CD8-positive, alpha-beta memory T cell (primary cell): ENCODE results near the gene CYGB. TPM values are rescaled to one million over a fixed set of nuclear protein-coding genes. Genes with fewer than 3 reads are reported as not detected.
A peak's percentile ranks its signal among the peaks of the same experiment; 100 is the strongest.

Experiments used
- CTCF ChIA-PET: fragments of 350-600 bp; sonication (Branson Sonifier 250); formaldehyde crosslinking; loops from one replicate; lab custom pipeline; 2021; ENCODE audit warnings: antibody characterized with exemption; lab: Charles Lee
- POLR2A ChIA-PET: fragments of 350-600 bp; sonication (Branson Sonifier 250); formaldehyde crosslinking; loops from one replicate; lab custom pipeline; 2021; ENCODE audit warnings: antibody characterized with exemption; lab: Charles Lee
- DNase-seq, 5 donors: peaks; one replicate each; pipeline versions ENCODE4 v3.0.0 to v3.0.0-alpha.2; 2020 to 2022; ENCODE audit warnings: mixed read lengths in 1 of 5
- H3K27ac ChIP-seq: one replicate; pipeline ENCODE4 v1.7.0; 2013; ENCODE audit warnings: low read depth, mild to moderate bottlenecking, low read length, moderate library complexity
- H3K27me3 ChIP-seq: 2 replicates; pipeline ENCODE4 v1.7.0; 2013; ENCODE audit warnings: low read length, mild to moderate bottlenecking; ENCODE audit not compliant: insufficient read depth, poor library complexity, severe bottlenecking
- H3K36me3 ChIP-seq: 2 replicates; pipeline ENCODE4 v1.7.0; 2013; ENCODE audit warnings: mild to moderate bottlenecking, low read length, moderate library complexity; ENCODE audit not compliant: insufficient read depth
- H3K4me1 ChIP-seq: 2 replicates; pipeline ENCODE4 v1.7.0; 2013; ENCODE audit warnings: mild to moderate bottlenecking, low read length, moderate library complexity; ENCODE audit not compliant: insufficient read depth
- H3K4me3 ChIP-seq: 2 replicates; pipeline ENCODE4 v1.7.0; 2013; ENCODE audit warnings: mild to moderate bottlenecking, low read length
- H3K9me3 ChIP-seq: 2 replicates; pipeline ENCODE4 v1.7.0; 2013; ENCODE audit warnings: mild to moderate bottlenecking, low read length
- H3K27ac Mint-ChIP-seq, 8 donors: one replicate each; pipeline ENCODE4 v1.8.0; 2020 to 2021; ENCODE audit warnings: mixed read lengths in 8 of 8, mild to moderate bottlenecking in 6 of 8, inconsistent platforms in 3 of 8, moderate library complexity in 3 of 8
- H3K27me3 Mint-ChIP-seq, 2 donors: one replicate each; pipeline ENCODE4 v1.8.0; 2020 to 2021; ENCODE audit warnings: mixed read lengths in 2 of 2, mild to moderate bottlenecking in 1 of 2, moderate library complexity in 1 of 2
- H3K36me3 Mint-ChIP-seq, 3 donors: one replicate each; pipeline ENCODE4 v1.8.0; 2020 to 2021; ENCODE audit warnings: mixed read lengths in 3 of 3, inconsistent platforms in 1 of 3, mild to moderate bottlenecking in 1 of 3
- H3K4me1 Mint-ChIP-seq, 3 donors: one replicate each; pipeline ENCODE4 v1.8.0; 2020 to 2021; ENCODE audit warnings: mixed read lengths in 3 of 3, inconsistent platforms in 1 of 3, mild to moderate bottlenecking in 1 of 3
- H3K4me3 Mint-ChIP-seq, 7 donors: one replicate each; pipeline ENCODE4 v1.8.0; 2020 to 2021; ENCODE audit warnings: mixed read lengths in 7 of 7, mild to moderate bottlenecking in 6 of 7, moderate library complexity in 4 of 7, inconsistent platforms in 2 of 7
- H3K9me3 Mint-ChIP-seq, 5 donors: one replicate each; pipeline ENCODE4 v1.8.0; 2020 to 2022; ENCODE audit warnings: mixed read lengths in 5 of 5, mild to moderate bottlenecking in 3 of 5, moderate library complexity in 2 of 5, inconsistent platforms in 1 of 5
- polyA plus RNA-seq: library from polyadenylated mRNA; unstranded; fragments of 300-500 nt; fragmentation: Illumina TruSeq; gene quantifications from one replicate; pipeline ENCODE4 v1.2.3, GENCODE V29; 2021
- total RNA-seq, 2 experiments: library from RNA; stranded (reverse); gene quantifications; one replicate each; pipeline ENCODE4 v1.2.3, GENCODE V29; 2021

The CYGB gene
- total and polyA plus RNA-seq, 3 experiments from 2014 or later, result 0.23 TPM; not detected in 2

DNA sequence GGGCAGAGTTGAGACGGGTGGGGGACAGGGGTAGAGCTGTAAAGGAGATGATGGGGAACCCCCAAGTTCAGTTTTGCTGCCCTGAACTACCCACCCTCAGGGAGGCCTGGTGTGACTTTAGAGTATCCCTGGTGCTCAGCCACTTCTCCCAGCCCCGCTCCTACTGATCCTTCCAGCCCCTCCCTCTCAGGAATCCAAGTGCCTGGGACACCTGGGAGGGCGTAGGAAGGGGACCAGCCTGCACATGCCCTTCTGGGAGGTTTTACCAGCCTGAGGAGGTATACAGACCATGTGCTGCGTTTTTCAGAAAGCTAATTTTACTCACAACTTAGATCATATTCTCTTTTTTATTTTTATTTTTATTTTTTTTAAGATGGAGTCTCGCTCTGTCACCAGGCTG is 44.0 kb upstream of the CYGB start:
- ChIA-PET POLR2A (interaction anchor here (0.6 kb wide), 1 partner anchor 10 kb away, joined by 3 read pairs; no protein-coding TSS in a partner anchor), CTCF (interaction anchor here (1.5 kb wide), 1 partner anchor 42 kb away, joined by 3 read pairs; no protein-coding TSS in a partner anchor)

DNA sequence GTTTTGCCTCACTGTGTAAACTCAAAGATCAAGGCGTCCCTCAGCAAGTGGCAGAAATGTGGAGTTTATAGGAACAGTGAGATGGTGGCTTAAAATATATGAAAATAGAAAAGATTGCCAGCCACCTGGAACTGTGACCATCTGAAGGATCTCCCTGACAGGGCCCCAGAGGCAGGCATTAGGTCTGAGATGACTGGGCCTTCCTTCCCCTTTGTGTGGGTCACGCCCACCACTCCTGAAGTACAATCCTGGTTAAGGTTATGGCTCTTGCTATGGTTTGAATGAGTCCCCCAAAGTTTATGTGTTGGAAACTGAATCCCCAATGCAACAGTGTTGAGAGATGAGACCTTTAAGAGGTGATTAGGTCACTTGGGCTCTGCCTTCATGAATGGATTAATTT is 41.8 kb upstream of the CYGB start:
- no peak overlapping the region for H3K4me3 Mint-ChIP-seq
- Histone ChIP-seq H3K4me1 (no peaks in the 10 kb centered on the region), H3K36me3 (no peaks in the 10 kb centered on the region), H3K27me3 (peaks cover 2% of the 10 kb centered on the region), H3K4me3 (no peak overlapping the region), H3K27ac (no peak overlapping the region), H3K9me3 (no peaks in the 10 kb centered on the region)
- H3K4me1 Mint-ChIP-seq, result peaks cover 0 to 3% (median 0%) of the 10 kb centered on the region in 3 donors
- CTCF ChIA-PET, result no interaction called here
- POLR2A ChIA-PET, result no interaction called here
- H3K27ac Mint-ChIP-seq, result peak overlapping the region in 1 of 8 donors; percentile 47
- no peak for DNase-seq
- H3K27me3 Mint-ChIP-seq, result peaks cover 7 to 8% of the 10 kb centered on the region in 2 donors
- H3K9me3 Mint-ChIP-seq, result no peaks in the 10 kb centered on the region
- no peaks in the 10 kb centered on the region for H3K36me3 Mint-ChIP-seq

More for the DNA sequence above, 44.0 kb upstream of the CYGB start:
- peaks cover 13% of the 10 kb centered on the region for H3K27me3 ChIP-seq
- peaks cover 11 to 15% of the 10 kb centered on the region in 2 donors for H3K27me3 Mint-ChIP-seq
- H3K27ac Mint-ChIP-seq, result peak overlapping the region in 1 of 8 donors; percentile 54
- peaks cover 4% of the 10 kb centered on the region for H3K4me1 ChIP-seq
- H3K4me3 Mint-ChIP-seq, result no peak overlapping the region
- H3K4me1 Mint-ChIP-seq, result peaks cover 0 to 14% (median 5%) of the 10 kb centered on the region in 3 donors
- H3K4me3 ChIP-seq, result no peak overlapping the region
- no peaks in the 10 kb centered on the region for H3K9me3 ChIP-seq
- no peaks in the 10 kb centered on the region for H3K36me3 Mint-ChIP-seq
- no peaks in the 10 kb centered on the region for H3K36me3 ChIP-seq
- no peaks in the 10 kb centered on the region for H3K9me3 Mint-ChIP-seq
- DNase-seq, result no peak
- H3K27ac ChIP-seq, result no peak overlapping the region

GRCh38 chr17:76578376-76578775 is 40.9 kb upstream of the CYGB start:
- Histone ChIP-seq H3K27me3 (no peaks in the 10 kb centered on the region), H3K36me3 (no peaks in the 10 kb centered on the region), H3K27ac (no peak overlapping the region), H3K4me1 (no peaks in the 10 kb centered on the region), H3K9me3 (no peaks in the 10 kb centered on the region), H3K4me3 (no peak overlapping the region)
- Mint-ChIP-seq H3K9me3 (no peaks in the 10 kb centered on the region), H3K36me3 (no peaks in the 10 kb centered on the region), H3K4me3 (no peak overlapping the region), H3K27ac (peak overlapping the region in 2 of 8 donors; percentile 14 to 23), H3K4me1 (no peaks in the 10 kb centered on the region), H3K27me3 (peaks cover 2 to 3% of the 10 kb centered on the region in 2 donors)
- DNase-seq, result no peak
- POLR2A ChIA-PET, result interaction anchor here (0.7 kb wide), 1 partner anchor 28 kb away, joined by 3 read pairs; no protein-coding TSS in a partner anchor
- CTCF ChIA-PET, result no interaction called here

DNA sequence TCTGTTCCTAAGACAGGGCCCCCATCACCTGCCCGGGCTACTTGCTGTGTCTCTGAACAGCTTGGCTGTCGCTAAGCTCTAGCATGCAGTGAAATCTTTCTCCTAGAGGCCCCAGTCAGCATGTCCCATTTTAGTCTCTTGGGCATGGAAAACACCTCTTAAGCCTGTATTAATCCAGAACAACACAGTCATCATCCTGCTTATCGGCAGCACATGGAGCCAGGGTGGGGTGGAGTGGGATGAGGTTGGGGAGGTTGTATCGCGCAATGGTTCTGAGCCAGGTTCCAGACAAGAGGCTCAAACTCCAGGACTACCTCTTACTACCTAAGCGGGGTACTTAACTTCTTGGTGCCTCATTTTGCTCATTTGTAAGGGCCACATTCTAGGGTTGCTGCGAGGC is 40.4 kb upstream of the CYGB start:
- no peaks in the 10 kb centered on the region for H3K9me3 ChIP-seq
- POLR2A ChIA-PET, result interaction anchor here (0.7 kb wide), 1 partner anchor 27 kb away, joined by 3 read pairs; no protein-coding TSS in a partner anchor

DNA sequence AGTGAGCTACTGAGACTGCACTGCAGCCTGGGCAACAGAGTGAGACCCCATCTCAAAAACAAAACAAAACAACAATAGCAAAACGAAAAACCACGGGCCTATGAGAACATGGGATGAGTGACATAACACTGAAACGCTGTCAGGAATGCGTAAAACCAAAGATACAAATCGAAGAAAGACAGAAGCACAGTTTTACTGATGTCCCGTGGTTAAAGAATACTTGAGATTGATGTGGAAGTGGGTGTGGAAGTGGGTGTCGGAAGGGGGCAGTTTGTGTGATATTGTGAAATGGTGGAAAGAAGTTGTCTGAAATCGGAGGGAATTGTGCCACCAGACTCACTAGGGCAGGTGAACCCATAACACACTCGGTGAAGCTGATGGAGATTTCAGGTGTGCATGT is 38.7 kb upstream of the CYGB start:
- H3K27me3 Mint-ChIP-seq, result no peaks in the 10 kb centered on the region
- Histone ChIP-seq H3K9me3 (no peaks in the 10 kb centered on the region), H3K36me3 (no peaks in the 10 kb centered on the region), H3K27me3 (no peaks in the 10 kb centered on the region), H3K4me3 (no peak overlapping the region), H3K27ac (no peak overlapping the region), H3K4me1 (no peaks in the 10 kb centered on the region)
- no peaks in the 10 kb centered on the region for H3K9me3 Mint-ChIP-seq
- H3K4me1 Mint-ChIP-seq, result no peaks in the 10 kb centered on the region
- H3K4me3 Mint-ChIP-seq, result no peak overlapping the region
- POLR2A ChIA-PET, result no interaction called here
- H3K27ac Mint-ChIP-seq, result no peak overlapping the region
- CTCF ChIA-PET, result interaction anchor here (1.3 to 3.0 kb wide), 2 partner anchors 18 to 53 kb away, joined by 3 to 7 read pairs; no protein-coding TSS in a partner anchor
- DNase-seq, result no peak
- no peaks in the 10 kb centered on the region for H3K36me3 Mint-ChIP-seq

More for the DNA sequence above, 40.4 kb upstream of the CYGB start:
- no peak overlapping the region for H3K27ac ChIP-seq
- H3K27me3 ChIP-seq, result no peaks in the 10 kb centered on the region
- H3K4me1 ChIP-seq, result no peaks in the 10 kb centered on the region
- Mint-ChIP-seq H3K4me3 (no peak overlapping the region), H3K27me3 (peaks cover 0 to 3% of the 10 kb centered on the region in 2 donors), H3K9me3 (no peaks in the 10 kb centered on the region), H3K4me1 (no peaks in the 10 kb centered on the region), H3K36me3 (no peaks in the 10 kb centered on the region), H3K27ac (peak overlapping the region in 2 of 8 donors; percentile 23 to 70)
- CTCF ChIA-PET, result no interaction called here
- H3K4me3 ChIP-seq, result no peak overlapping the region
- no peak for DNase-seq
- no peaks in the 10 kb centered on the region for H3K36me3 ChIP-seq

DNA sequence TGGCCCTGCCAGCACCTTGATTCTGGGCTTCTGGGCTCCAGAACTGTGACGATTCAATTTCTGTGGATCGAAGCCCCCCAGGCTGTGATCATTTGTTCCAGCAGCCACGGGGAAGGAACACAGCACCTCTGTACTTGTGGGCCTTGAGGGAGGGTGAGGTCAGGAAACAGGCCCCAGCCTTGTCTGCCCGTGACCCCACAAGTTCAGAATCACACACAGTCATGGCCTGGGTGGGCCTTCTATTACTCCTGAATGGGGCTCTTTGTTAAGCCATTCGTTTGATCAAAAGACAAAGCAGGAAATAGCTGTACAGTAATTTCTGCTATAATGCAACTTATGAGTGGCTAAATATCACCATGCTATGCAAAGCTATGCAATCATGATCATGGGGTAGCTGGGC is 38.1 kb upstream of the CYGB start:
- H3K36me3 Mint-ChIP-seq, result no peaks in the 10 kb centered on the region
- no peak for DNase-seq
- Histone ChIP-seq H3K9me3 (no peaks in the 10 kb centered on the region), H3K27ac (no peak overlapping the region), H3K27me3 (no peaks in the 10 kb centered on the region), H3K4me3 (no peak overlapping the region), H3K36me3 (no peaks in the 10 kb centered on the region), H3K4me1 (no peaks in the 10 kb centered on the region)
- no peaks in the 10 kb centered on the region for H3K9me3 Mint-ChIP-seq
- no peaks in the 10 kb centered on the region for H3K27me3 Mint-ChIP-seq
- H3K27ac Mint-ChIP-seq, result no peak overlapping the region
- no peak overlapping the region for H3K4me3 Mint-ChIP-seq
- H3K4me1 Mint-ChIP-seq, result no peaks in the 10 kb centered on the region
- CTCF ChIA-PET, result interaction anchor here (0.9 to 3.0 kb wide), 3 partner anchors 17 to 106 kb away, joined by 3 to 7 read pairs (median 3); no protein-coding TSS in a partner anchor
- POLR2A ChIA-PET, result no interaction called here

DNA sequence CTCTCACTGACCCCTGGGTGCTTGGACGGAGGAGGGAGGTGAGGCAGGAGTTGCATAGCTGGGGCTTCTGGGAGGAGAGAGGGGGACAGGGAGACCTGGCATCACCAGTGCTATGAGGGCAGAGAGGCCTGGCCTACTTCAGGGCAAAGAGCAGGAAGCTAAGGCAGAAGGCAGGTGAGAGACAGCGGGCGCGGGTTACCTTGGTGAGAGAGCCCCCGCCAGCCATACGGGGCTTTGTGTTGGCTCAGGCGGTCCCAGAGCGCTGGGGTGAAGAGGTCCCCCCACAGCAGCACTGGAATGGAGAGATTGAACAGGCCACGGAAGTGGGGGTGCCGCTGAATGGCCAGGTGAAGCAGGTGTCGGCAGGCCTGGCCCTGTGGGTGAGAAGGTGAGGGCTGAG is 36.7 kb upstream of the CYGB start:
- Mint-ChIP-seq H3K27me3 (no peaks in the 10 kb centered on the region), H3K36me3 (no peaks in the 10 kb centered on the region), H3K4me1 (no peaks in the 10 kb centered on the region), H3K27ac (peak overlapping the region in 2 of 8 donors; percentile 21 to 50), H3K4me3 (no peak overlapping the region), H3K9me3 (no peaks in the 10 kb centered on the region)
- no peaks in the 10 kb centered on the region for H3K9me3 ChIP-seq
- H3K4me3 ChIP-seq, result no peak overlapping the region
- H3K4me1 ChIP-seq, result no peaks in the 10 kb centered on the region
- no peak overlapping the region for H3K27ac ChIP-seq
- ChIA-PET CTCF (interaction anchor here (3.0 kb wide), 1 partner anchor 16 kb away, joined by 7 read pairs; no protein-coding TSS in a partner anchor), POLR2A (no interaction called here)
- H3K36me3 ChIP-seq, result no peaks in the 10 kb centered on the region
- DNase-seq, result no peak
- H3K27me3 ChIP-seq, result no peaks in the 10 kb centered on the region

- Mint-ChIP-seq H3K27me3 (no peaks in the 10 kb centered on the region), H3K4me1 (peaks cover 5 to 7% (median 5%) of the 10 kb centered on the region in 3 donors), H3K27ac (peak overlapping the region in 1 of 8 donors; percentile 79), H3K9me3 (no peaks in the 10 kb centered on the region), H3K4me3 (no peak overlapping the region), H3K36me3 (no peaks in the 10 kb centered on the region)
- POLR2A ChIA-PET, result interaction anchor here (1.0 kb wide), 1 partner anchor 12 kb away, joined by 4 read pairs; no protein-coding TSS in a partner anchor
- Histone ChIP-seq H3K27me3 (no peaks in the 10 kb centered on the region), H3K27ac (no peak overlapping the region), H3K9me3 (no peaks in the 10 kb centered on the region), H3K4me1 (peaks cover 2% of the 10 kb centered on the region), H3K4me3 (no peak overlapping the region), H3K36me3 (no peaks in the 10 kb centered on the region)
- no peak for DNase-seq
- CTCF ChIA-PET, result interaction anchor here (3.0 to 7.3 kb wide), 2 partner anchors 15 kb away, joined by 7 to 37 read pairs; no protein-coding TSS in a partner anchor
Observed at GRCh38 chr17:76573096-76573495, 35.6 kb upstream of the CYGB start.
